GM13976 (cell line): Measurements from ENCODE around the gene DGKZ.
"Not testable (repeated sequence)": the region's sequence is repeated elsewhere in the genome, so short reads cannot be mapped to it uniquely, and the experiment has no call there.

Experiments
- DNase-seq: peaks from one replicate; pipeline ENCODE4 v3.0.0; 2012; ENCODE audit warnings: low spot score
- in situ Hi-C: fragments of 300-500 bp; cut with MboI; formaldehyde crosslinking; loops from one replicate; pipeline ENCODE4 v1.12.0; 2022; ENCODE audit warnings: low sequenced_read_pairs, mixed read lengths, inconsistent platforms; ENCODE audit not compliant: unreplicated experiment
- TF ChIP-seq, protein P1 (sequence below): IDR thresholded peaks from 2 replicates; pipeline ENCODE4 v1.5.1; 2012; ENCODE audit warnings: borderline replicate concordance, mild to moderate bottlenecking; ENCODE audit not compliant: insufficient read depth; ENCODE audit errors: extremely low read depth, missing control alignments, control extremely low read depth

The DGKZ gene

DNA sequence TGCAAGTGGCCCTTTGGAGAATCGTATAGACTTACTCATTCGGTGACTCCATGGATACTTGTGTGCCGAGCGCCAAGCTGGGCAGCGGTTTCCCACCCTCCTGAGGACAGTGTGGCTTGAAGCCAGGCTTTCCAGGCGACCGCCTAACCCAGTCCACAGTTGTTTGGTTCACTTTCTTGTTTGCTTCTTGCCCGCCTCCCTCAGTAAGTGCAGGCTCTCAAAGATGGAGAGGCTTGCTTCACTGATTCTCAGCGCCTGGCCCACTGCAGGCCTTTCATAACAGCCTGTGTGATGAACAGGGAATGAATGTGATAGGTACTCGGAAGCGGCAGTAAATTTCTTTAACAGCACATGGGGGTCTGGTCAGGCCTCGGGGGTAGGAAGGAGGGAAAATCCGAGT, 23.0 kb downstream of the DGKZ start:
- DNase-seq, result no peak
- in situ Hi-C loops, result no loop called here
- TF ChIP-seq, protein P1, sequence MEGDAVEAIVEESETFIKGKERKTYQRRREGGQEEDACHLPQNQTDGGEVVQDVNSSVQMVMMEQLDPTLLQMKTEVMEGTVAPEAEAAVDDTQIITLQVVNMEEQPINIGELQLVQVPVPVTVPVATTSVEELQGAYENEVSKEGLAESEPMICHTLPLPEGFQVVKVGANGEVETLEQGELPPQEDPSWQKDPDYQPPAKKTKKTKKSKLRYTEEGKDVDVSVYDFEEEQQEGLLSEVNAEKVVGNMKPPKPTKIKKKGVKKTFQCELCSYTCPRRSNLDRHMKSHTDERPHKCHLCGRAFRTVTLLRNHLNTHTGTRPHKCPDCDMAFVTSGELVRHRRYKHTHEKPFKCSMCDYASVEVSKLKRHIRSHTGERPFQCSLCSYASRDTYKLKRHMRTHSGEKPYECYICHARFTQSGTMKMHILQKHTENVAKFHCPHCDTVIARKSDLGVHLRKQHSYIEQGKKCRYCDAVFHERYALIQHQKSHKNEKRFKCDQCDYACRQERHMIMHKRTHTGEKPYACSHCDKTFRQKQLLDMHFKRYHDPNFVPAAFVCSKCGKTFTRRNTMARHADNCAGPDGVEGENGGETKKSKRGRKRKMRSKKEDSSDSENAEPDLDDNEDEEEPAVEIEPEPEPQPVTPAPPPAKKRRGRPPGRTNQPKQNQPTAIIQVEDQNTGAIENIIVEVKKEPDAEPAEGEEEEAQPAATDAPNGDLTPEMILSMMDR, result no peak

DNA sequence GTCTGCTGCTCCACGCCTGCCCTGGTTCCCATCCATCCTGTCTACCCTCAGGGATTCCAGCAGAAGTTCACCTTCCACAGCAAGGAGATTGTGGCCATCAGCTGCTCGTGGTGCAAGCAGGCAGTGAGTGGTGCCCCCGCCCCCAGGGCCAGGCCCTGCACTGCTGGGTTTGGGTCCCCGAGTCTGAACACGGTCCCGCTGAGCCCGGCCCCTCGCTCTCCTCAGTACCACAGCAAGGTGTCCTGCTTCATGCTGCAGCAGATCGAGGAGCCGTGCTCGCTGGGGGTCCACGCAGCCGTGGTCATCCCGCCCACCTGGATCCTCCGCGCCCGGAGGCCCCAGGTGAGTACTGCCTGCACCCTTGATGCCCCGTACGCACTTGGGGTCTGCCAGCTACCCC, 24.0 kb downstream of the DGKZ start:
- DNase-seq, in situ Hi-C loops: not testable (repeated sequence)

DNA sequence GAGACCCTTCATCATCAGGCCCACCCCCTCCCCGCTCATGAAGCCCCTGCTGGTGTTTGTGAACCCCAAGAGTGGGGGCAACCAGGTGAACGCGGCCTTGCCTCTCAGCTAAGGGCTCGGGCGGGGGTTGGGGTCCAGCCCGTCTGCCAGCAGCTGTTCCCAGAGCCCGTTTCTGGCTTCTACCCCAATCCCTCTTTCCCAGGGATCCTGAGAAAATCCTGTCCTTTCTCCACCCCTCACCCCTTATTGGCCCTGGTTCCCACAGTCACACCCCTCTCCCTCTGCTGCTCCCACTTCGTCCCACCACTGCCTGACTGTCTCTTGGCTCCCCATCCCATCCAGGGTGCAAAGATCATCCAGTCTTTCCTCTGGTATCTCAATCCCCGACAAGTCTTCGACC, 24.8 kb downstream of the DGKZ start:
- TF ChIP-seq, protein P1, result no peak
- in situ Hi-C loops, result no loop called here

DNA sequence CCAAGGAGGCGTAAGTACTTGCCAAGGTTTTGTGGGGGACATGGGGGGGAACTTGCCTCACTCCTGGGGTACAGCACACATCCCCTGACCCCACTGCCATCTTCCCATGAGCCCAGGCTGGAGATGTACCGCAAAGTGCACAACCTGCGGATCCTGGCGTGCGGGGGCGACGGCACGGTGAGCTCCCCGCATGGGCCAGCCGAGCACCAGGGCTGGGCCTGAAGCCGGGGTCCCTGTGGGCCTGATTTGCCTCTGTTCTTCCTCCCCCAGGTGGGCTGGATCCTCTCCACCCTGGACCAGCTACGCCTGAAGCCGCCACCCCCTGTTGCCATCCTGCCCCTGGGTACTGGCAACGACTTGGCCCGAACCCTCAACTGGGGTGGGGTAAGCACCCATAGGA, 25.2 kb downstream of the DGKZ start:
- DNase-seq, in situ Hi-C loops: not testable (repeated sequence)

More for the DNA sequence above, 24.8 kb downstream of the DGKZ start:
- DNase-seq, result no peak

DNA sequence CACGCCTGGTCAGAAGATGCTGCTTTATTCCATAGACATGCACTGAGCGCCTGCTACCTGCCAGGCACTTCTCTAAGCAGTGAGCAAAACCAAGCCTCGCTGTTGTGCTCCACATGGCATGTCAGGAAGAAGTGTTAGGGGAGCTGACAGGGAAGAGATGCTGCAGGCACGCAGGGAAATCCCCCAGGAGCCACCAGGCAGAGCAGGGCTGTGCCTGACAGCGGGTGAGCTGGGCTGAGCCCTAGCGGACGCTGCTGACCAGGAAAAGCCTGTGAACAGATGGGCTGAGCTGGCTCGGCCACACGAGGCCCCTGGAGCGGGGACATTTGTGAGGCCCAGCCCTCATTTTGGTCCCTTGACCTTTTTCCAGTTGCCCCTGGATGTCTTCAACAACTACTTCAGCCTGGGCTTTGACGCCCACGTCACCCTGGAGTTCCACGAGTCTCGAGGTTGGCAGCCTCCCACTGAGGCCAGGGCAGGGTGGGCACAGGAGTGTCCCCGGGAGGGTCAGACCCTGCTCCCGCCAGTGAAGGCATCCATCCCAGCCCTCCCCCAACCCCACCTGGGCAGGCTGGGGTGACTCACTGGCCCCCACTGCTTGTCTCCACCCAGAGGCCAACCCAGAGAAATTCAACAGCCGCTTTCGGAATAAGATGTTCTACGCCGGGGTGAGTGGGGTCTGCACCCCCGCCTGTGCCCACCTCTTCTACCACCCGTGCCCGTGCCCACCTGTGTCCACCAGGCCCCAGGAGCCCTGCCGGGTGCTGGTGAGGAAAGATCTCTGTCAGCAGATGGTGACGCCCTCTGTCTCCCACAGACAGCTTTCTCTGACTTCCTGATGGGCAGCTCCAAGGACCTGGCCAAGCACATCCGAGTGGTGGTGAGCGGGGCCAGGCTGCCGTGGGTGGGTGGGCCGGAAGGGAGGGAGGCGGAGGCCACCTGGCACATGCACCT, 26.8 kb downstream of the DGKZ start:
- TF ChIP-seq, protein P1, result no peak
- no peak for DNase-seq
- in situ Hi-C loops, result no loop called here

DNA sequence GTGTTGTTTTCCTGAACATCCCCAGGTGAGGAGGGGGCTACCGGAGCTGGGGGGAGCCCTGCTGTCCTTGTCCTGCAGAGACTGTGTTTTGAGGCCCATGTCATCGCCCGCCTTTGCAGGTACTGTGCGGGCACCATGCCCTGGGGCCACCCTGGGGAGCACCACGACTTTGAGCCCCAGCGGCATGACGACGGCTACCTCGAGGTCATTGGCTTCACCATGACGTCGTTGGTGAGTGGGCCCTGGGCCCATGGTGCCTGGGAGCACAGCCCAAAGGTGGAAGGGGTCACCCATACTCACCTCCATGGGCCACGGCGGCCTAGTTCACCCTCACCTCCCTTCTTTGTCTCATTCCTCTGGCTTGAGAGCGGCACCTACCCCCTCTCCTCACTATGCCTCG, 27.6 kb downstream of the DGKZ start:
- DNase-seq, result no peak
- TF ChIP-seq, protein P1, result no peak
- in situ Hi-C loops, result no loop called here

DNA sequence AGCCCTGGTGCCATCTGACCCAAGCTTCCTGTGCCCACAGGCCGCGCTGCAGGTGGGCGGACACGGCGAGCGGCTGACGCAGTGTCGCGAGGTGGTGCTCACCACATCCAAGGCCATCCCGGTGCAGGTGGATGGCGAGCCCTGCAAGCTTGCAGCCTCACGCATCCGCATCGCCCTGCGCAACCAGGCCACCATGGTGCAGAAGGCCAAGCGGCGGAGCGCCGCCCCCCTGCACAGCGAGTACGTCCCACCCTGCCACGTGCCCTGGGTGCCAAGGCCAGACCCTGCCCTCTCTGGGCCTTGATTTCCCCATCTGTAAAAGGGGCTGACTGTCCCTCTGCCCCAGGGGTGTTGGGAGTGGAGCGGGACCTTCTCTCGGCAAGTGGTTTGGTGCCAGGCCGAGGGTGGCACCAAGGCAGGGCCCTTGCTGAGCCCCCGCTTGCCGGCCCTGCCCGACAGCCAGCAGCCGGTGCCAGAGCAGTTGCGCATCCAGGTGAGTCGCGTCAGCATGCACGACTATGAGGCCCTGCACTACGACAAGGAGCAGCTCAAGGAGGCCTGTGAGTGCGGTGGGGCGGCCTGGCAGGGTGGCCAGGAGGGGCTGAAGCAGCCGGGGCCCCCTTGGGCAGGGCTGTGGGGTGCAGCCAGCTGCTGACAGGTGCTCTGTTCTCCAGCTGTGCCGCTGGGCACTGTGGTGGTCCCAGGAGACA, 28.3 kb downstream of the DGKZ start:
- in situ Hi-C loops, result no loop called here
- TF ChIP-seq, protein P1, result no peak
- no peak for DNase-seq
